Spleen (tissue), 11 donors: ENCODE measurements around the gene CCL28. TPM values are rescaled to one million over a fixed set of nuclear protein-coding genes. Genes with fewer than 3 reads are reported as not detected.

Experiments
- DNase-seq: peaks from one replicate; pipeline ENCODE4 v3.0.0-alpha.2; 2020
- H3K27ac ChIP-seq, 8 donors: fragments of 200-600 bp; sonication (generic) in 7 of 8; 1 replicate in 4 of 8; 2 replicates in 4 of 8; pipeline versions ENCODE4 v1.5.0 to v1.8.0; 2016 to 2021; ENCODE audit warnings: inconsistent platforms in 4 of 8, mild to moderate bottlenecking in 4 of 8, moderate library complexity in 1 of 8
- H3K27me3 ChIP-seq, 7 donors: fragments of 200-600 bp; sonication (generic) in 6 of 7; replicated peaks in 1 of 7; 1 replicate in 4 of 7; 2 replicates in 3 of 7; pipeline versions ENCODE4 v1.5.0 to v1.8.0; 2016 to 2021; ENCODE audit warnings: inconsistent platforms in 3 of 7, mild to moderate bottlenecking in 1 of 7
- H3K36me3 ChIP-seq, 6 donors: fragments of 200-600 bp; sonication (generic) in 5 of 6; 1 replicate in 4 of 6; 2 replicates in 2 of 6; pipeline versions ENCODE4 v1.5.0 to v1.8.0; 2016 to 2021; ENCODE audit warnings: inconsistent platforms in 2 of 6
- H3K4me1 ChIP-seq, 6 donors: fragments of 200-600 bp; sonication (generic) in 5 of 6; 1 replicate in 3 of 6; 2 replicates in 3 of 6; pipeline versions ENCODE4 v1.5.0 to v1.8.0; 2016 to 2021; ENCODE audit warnings: inconsistent platforms in 3 of 6
- H3K4me3 ChIP-seq, 8 donors: fragments of 200-600 bp; sonication (generic) in 7 of 8; 1 replicate in 4 of 8; 2 replicates in 4 of 8; pipeline versions ENCODE4 v1.5.0 to v1.8.0; 2016 to 2021; ENCODE audit warnings: inconsistent platforms in 4 of 8, mild to moderate bottlenecking in 4 of 8, moderate library complexity in 2 of 8
- H3K9me3 ChIP-seq, 8 donors: fragments of 200-600 bp; sonication (generic) in 7 of 8; 1 replicate in 4 of 8; 2 replicates in 4 of 8; pipeline versions ENCODE4 v1.5.0 to v1.8.0; 2016 to 2021; ENCODE audit warnings: inconsistent platforms in 4 of 8
- CTCF ChIP-seq, 11 experiments: fragments of 200-600 bp in 7 of 11; fragments of 450-650 bp in 4 of 11; sonication (generic) in 4 of 11; IDR thresholded peaks in 8 of 11; conservative IDR thresholded peaks in 3 of 11; 1 replicate in 7 of 11; 2 replicates in 4 of 11; pipeline versions ENCODE4 v1.4.0 to v1.8.0; 2016 to 2021; ENCODE audit warnings: antibody characterized with exemption in 11 of 11, inconsistent platforms in 4 of 11, mild to moderate bottlenecking in 1 of 11
- POLR2A ChIP-seq, 3 donors: fragments of 450-650 bp; IDR thresholded peaks; one replicate each; pipeline ENCODE4 v1.5.1; 2017; ENCODE audit warnings: antibody characterized with exemption in 3 of 3, mild to moderate bottlenecking in 1 of 3
- POLR2AphosphoS5 ChIP-seq, 3 donors: sonication (generic); formaldehyde crosslinking; IDR thresholded peaks; one replicate each; pipeline ENCODE4 v1.5.1; 2017; ENCODE audit warnings: antibody characterized with exemption in 3 of 3
- WGBS, 5 donors: extraction: QIAGEN DNeasy Blood & Tissue Kit in 3 of 5; methylation state at CpG; one replicate each; pipeline versions ENCODE4 v1.1.5 to v1.1.7; 2013 to 2018; 5-methylcytosine and 5-hydroxymethylcytosine counted together
- intact Hi-C: fragments of 100-400 bp; cut with DNase I; formaldehyde crosslinking; loops from one replicate; pipeline ENCODE4 v1.15.0; 2023; ENCODE audit warnings: low total_unique reads
- polyA plus RNA-seq, 3 donors: library from polyadenylated mRNA; stranded (reverse); fragments of 200-250 nt; gene quantifications; one replicate each; pipeline ENCODE4 v1.2.1, GENCODE V29; 2013
- total RNA-seq, 7 donors: library from RNA; depleted of rRNA in 3 of 7; stranded (reverse); fragments of >200 nt in 3 of 7; fragmentation: NEBNext Ultra II Directional in 4 of 7; extraction: Animal tissue kit (Norgen Biotek cat#: 25700) in 4 of 7; gene quantifications; one replicate each; pipeline versions ENCODE4 v1.1.0 to v1.2.1, GENCODE V29; 2016 to 2021
- donor health status: healthy with polysubstance abuse.
- donor health status: DM: no; HTN: no; CAD: no; lungs with moderate emphysema.
- donor health status: DM: no; HTN: no; CAD: no.
- donor health status: Bipolar disorder and iron deficiency.
- donor health status: healthy.
- donor health status: DM: no; HTN: no; CAD: no.
- donor health status: DM: yes; HTN: yes; CAD: no.

CCL28 gene
- total and polyA plus RNA-seq, 10 donors, result 3.7 to 17.1 (median 11.6) TPM

GRCh38 chr5:43332401-43332800 is 79.8 kb downstream of the CCL28 start:
- no peak for TF ChIP-seq CTCF (IDR thresholded peaks at IDR 0.05 in 8 of 11, conservative IDR thresholded peaks at IDR 0.05 in 3 of 11)
- no peak for TF ChIP-seq POLR2AphosphoS5 (IDR thresholded peaks at IDR 0.05)
- no peak for TF ChIP-seq POLR2A (IDR thresholded peaks at IDR 0.05)
- H3K9me3 ChIP-seq, result peaks cover 0 to 53% (median 19%) of the 10 kb centered on the region in 8 donors
- no peak overlapping the region for H3K27ac ChIP-seq
- intact Hi-C loops, result no loop called here
- H3K36me3 ChIP-seq, result no peaks in the 10 kb centered on the region
- peaks cover 0 to 5% (median 0%) of the 10 kb centered on the region in 7 donors for H3K27me3 ChIP-seq
- DNase-seq, result no peak
- H3K4me1 ChIP-seq, result no peaks in the 10 kb centered on the region
- no peak overlapping the region for H3K4me3 ChIP-seq
- 81 to 95% (median 90%) methylated on average over 1 of the region's 1 CpG for WGBS, 5 donors

Other genes starting within 250 kb of the CCL28 start
- 1 to 10 TPM in 1 of 7 donors, under 1 TPM in 5, not detected in 1; 0.34 to 1.1 (median 0.74) TPM for gene NIM1K, start 220.2 kb downstream of the CCL28 start, total RNA-seq
- under 1 TPM; 0.13 to 0.28 (median 0.21) TPM for gene NIM1K, start 220.2 kb downstream of the CCL28 start, polyA plus RNA-seq
- 10 to 100 TPM; 18.7 to 74.9 (median 30.0) TPM for gene HMGCS1, start 99.0 kb downstream of the CCL28 start, total RNA-seq
- 10 to 100 TPM; 12.0 to 18.0 (median 13.1) TPM for gene HMGCS1, start 99.0 kb downstream of the CCL28 start, polyA plus RNA-seq
- gene TMEM267, start 71.5 kb upstream of the CCL28 start, total RNA-seq, result 10 to 100 TPM in 6 of 7 donors, 1 to 10 TPM in 1; 9.2 to 18.0 (median 10.7) TPM
- 10 to 100 TPM; 10.2 to 14.4 (median 11.7) TPM for gene TMEM267, start 71.5 kb upstream of the CCL28 start, polyA plus RNA-seq
- 1 to 10 TPM; 1.7 to 4.3 (median 2.7) TPM for gene C5orf34, start 102.8 kb upstream of the CCL28 start, total RNA-seq
- gene C5orf34, start 102.8 kb upstream of the CCL28 start, polyA plus RNA-seq, result 1 to 10 TPM; 1.2 to 2.5 (median 1.7) TPM
- gene PAIP1, start 144.7 kb upstream of the CCL28 start, total RNA-seq, result 10 to 100 TPM; 36.9 to 65.2 (median 50.7) TPM
- gene PAIP1, start 144.7 kb upstream of the CCL28 start, polyA plus RNA-seq, result 10 to 100 TPM; 24.9 to 38.4 (median 29.9) TPM
- 10 to 100 TPM; 40.2 to 70.9 (median 59.8) TPM for gene NNT, start 190.8 kb upstream of the CCL28 start, total RNA-seq
- 10 to 100 TPM in 2 of 3 donors, 1 to 10 TPM in 1; 9.7 to 15.4 (median 14.3) TPM for gene NNT, start 190.8 kb upstream of the CCL28 start, polyA plus RNA-seq